A204.1 (cell line): Measurements from ENCODE around the gene CDHR4.
"Not testable (repeated sequence)": the region's sequence is repeated elsewhere in the genome, so short reads cannot be mapped to it uniquely, and the experiment has no call there.

Source experiments
- FAIRE-seq: peaks from 2 replicates; lab custom pipeline; 2012; peaks lifted over from hg19 to GRCh38; lab: Jason Lieb, UNC

CDHR4 gene

DNA sequence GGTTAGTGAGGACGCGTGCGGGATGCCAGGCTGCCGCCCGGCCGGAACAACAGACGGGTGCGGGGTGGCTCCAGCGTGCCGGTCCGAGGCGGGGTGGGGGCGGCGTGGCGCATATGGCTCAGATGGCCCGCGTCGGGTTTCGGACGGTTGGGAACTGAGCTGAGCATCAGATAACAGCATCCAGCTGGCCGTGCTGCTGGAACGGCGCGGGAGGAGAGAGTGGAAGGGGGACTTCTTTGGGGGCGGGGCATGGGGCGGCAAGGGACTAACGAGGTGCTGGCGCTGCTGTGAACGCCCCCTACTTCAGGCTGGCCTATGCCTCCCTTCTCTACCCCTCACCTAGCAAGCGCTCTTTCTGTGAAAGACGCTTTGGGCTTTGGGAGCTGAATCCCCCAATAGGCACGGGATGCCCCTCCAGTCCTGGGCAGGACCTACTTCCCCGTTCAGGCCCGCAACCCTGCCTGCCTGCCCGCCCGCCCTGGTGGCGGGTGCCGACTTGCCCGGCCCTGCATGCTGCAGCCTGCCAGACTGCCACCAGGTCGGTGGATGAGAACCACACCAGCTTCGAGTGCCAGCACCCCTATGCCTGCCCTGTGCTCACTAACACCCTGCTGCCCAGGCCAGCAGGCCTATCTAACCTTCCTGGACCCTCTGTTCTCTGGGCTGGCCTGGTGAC, 3.9 kb upstream of the CDHR4 start:
- FAIRE-seq, result no peak

DNA sequence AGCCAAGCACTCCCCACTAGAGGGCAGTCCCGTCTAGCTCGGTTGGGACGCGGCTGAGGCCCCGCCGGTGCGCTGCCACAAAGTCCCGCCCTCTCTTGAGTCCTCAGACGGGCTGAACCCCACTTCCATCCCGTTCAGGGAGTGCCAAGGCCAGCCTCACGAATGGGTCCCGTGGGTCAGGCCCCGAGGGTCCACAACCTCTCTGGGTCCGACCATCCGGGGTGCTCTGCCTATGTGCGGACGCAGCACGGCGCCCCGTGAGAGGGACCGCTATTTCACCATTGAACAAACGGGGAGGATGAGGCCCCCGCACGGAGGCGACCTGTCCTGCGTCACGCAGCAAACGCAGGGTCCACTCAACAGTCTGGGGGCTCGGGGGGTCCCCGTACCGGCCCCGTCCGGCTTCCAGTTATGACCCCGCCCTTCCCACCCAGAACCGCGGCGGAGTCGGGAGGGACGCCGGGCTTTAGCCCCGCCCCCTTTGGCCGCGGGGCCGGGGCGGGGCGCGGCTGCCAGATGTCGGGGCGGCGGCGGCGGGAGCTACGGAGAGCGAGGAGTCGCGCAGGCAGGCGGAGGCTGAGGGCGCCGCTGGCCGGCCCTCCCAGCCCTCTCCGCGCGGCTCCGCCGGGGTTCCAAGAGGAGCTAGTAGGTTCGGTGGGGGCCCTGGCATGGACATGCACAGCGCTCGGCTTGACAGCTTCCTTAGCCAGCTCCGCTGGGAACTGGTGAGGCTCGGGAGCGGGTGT, 3.2 kb upstream of the CDHR4 start, which contains the start of gene INKA1:
Gene INKA1 (plus strand): TSS at position 543 of the 746 bp plus-strand sequence. CDS start 132 bp downstream, at position 675.
- no peak for FAIRE-seq

DNA sequence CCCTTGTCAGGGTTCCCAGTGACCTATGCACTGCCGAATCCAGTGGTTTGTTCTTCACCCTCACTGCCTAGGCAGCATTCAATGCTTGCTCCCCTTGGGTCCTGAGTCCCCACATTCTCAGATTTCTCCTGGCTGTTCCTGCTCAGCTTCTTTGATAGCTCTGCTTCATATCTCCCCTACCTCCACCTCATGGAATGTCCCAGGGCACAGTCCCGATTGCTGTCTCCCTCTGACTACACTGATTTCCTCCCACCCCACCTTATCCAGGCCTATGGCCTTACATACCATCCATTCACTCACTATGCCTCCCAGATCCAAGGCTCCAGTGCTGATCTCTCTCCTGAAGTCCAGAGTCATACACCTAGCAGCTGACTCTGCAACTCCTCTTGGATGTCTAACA, 1.5 kb upstream of the CDHR4 start:
- FAIRE-seq, result no peak

DNA sequence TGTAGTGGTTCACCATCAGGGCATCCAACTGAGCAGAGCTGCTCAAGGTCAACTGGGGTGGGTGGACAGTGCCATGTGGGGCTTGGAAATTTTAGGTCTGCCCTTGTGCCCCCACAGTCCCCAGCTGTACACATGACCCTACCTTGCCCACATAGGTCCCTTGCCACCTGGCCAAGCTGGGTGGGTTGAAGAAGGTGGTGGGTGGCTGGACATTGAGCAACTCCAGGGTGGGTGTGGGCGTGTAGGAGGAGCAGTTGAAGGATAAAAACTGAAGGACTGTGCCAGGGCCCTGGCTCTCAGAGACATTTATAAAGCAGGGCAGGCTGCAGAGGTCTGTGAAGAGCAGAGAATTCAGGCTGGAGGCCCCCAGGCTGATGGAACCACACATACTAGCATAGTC, 568 bp downstream of the CDHR4 start:
- FAIRE-seq, result no peak

DNA sequence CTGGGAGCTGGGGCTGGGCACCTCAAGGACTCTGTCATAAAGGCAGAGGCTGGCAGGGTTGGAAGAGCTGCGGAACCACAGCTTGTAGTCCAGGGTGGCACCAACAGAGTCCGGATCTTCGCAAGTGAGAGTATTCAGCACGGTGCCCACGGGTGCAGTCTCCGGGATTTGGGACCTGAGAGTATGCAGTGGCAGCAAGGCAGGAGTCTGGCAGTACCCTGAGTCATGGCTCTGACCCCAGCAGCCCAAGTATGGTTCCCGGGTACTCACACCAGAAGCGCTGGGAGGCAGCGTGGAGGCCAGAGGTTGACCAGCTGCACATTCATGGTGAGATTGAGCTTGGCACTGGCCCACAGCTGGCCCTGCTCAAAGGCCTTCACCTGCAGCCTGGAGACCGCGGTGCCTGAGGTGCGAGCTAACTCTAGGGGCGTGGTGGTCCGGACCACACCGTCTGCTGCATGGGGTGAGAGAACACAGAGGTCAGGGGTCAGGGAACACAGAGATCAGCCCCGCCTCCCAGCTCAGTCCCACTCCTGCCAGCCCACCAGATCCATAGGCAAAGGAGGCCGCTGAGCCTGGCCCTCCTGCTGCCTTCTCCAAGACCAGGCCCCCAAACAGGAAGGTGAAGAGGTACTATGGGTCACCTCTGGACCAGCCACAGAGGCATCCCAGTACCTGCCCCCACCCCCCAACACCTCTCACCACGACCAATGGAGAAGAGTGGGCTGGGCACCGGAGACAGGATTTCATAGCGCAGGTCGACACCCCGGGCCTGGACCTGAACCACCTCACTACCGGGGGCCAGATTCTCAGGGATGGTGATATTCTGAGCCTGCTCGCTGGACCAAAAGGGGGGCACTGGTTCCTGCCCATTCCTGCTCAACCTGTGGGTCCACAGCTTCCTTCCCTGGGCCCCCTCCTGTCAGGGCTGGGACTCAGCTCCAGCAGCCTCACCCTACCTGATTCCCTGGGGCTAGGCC, 4.5 kb downstream of the CDHR4 start:
- FAIRE-seq, result no peak

DNA sequence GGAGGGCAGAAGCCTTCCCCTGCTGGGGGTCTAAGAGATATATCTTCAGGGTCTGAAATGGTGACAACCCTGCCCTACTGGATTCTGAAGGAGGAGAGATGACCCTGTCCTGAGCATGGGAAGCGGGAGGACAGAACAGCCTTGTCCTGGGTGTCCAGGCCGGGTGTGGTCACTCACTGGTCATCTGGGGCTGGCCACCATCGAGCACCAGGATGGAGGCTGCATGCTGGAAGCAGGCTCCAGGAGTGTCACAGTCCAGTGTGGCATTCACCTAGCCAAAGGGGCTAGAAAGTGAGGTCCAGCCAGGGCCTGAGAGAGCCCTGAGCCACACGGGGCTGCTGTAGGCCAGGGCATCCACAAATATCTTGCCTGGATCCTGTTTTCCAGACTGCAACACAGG, 5.2 kb downstream of the CDHR4 start:
- FAIRE-seq, result no peak

DNA sequence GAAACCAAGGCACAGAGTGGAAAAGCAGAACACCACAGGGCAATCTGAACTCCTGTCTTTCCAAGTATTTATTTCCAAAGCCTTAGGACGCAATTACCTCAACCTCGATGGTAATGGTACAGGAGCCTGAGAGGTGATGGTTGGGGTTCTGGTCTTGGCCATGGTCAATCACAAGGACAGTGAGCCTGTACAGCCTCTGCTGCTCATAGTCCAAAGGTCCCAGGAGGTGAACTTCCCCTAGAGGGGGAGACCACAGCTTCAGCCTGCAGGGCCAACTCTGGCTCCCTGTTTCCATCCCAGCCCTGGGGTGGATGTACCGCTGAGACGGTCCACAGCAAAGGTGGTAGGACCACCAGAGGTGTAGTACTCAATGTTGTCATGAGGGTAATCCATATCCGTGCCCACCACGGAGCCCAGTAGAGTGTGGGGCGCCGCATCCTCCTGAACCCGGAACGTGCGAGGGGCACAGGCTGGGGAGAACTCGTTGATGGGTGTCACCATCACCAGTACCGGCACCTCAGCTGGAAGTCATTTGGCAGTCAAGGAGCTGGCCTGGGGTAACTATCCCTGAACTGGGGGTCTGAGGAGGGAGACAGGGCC, 6.1 kb downstream of the CDHR4 start:
- no peak for FAIRE-seq

DNA sequence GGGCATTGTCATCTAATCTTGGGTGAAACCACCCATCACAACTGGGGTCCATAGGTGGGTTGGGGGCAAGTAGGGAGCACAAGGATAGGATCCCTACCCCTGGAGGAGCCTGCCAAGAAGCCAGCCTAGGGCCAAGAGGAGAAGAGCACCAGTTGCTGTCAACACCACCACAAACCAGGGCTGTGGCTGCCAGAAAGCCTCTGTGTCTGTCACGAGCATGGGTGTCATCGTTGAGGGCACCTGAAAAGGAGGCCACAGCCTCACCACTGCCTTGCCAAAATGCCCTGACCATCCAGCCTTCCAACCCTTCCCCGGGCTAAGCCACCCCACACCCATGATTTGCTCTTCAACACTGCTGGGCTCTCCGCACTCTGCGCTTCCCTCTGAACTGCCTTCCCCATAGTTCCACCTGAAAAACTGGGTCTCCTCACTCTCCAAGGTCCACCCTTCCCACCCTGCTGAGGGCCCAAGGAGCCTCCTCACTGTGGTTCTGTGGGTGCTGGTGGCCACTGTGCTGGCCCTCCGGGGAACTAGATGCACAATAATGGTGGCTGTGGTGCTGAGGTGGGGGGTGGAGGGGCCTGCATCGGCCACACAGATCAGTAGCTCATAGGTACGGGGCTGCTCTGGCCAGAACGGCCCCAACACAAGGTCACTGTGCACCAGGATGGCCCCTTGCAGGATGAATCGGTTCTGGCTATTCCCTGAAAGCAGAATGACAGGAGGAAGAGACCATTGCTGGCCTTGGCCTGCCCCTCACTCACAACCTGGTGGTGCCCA, 7.1 kb downstream of the CDHR4 start:
- FAIRE-seq, result no peak

DNA sequence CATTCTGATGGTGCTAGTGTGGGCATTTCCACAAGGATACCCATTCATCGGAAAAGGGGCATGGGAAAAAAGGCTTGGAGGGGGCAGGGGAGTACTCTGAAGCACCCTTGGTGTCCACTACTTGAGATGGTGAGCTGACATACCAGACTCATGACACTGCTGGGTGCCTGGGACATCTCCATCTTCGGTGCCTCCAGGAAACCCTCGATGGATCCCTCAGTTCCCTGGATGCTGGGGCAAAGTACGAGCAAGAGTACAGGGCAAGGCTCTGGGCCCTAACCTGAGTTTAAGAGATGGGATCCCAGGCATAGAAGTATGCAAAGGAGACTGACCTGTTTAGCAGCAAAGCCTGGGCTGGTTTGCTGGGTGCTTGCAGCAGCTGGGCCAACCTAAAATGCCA, 8.1 kb downstream of the CDHR4 start:
- FAIRE-seq, result no peak

DNA sequence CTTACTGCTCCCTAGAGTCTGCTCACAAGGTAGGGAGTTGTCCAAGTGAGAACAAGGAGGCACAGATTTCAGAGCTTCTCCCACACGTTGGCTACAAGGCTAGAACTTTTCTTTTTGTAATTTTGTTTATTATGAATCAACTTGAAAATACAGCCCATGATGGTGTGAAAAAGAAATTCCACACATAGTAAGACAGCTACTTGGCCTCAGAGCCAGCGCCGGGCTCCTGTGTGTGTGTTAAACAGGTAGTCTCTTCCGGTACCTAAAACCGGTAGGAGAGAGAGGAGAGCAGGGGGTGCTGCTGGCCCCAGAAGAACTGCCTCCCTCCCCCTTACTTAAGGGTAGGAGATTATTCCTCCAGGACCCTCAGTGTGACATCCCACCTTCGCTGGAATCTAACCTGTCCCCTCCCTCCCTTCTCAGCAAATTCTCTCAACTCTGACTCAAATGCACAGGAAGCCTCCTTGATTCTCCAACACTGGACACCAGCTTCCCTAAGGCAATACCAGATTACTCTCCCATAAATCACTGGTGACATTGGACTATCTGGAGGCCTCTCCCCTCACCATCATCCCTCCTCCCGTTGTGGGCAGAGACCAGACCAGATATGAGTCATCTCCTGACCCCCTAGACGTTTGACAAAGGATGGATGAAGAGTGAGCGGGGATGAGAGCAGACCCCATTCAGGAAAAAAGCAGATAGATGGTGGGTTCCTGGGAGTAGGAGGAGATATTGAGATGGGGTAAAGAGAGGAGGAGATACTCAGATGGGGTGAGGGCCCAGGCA, 8.9 kb downstream of the CDHR4 start:
- no peak for FAIRE-seq

DNA sequence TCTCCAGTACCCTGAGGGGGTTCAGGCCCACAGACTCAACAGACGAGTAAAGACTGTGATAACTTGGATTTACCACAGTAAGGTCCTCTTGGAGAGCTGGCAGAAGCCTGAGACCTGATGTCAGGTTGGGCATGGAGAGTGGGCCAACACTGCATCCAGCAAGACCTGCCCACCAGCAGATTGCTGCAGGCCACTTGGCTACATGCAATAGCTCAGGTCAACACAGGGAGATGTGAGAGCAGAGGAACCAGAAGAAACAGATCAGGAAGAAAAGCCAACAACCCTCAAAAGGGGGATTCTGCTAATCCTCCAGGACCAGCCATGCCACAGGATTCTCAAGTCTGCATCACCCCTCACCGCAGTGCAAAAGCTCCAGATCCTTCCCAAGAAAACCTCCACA, 11.6 kb downstream of the CDHR4 start:
- FAIRE-seq, result no peak

DNA sequence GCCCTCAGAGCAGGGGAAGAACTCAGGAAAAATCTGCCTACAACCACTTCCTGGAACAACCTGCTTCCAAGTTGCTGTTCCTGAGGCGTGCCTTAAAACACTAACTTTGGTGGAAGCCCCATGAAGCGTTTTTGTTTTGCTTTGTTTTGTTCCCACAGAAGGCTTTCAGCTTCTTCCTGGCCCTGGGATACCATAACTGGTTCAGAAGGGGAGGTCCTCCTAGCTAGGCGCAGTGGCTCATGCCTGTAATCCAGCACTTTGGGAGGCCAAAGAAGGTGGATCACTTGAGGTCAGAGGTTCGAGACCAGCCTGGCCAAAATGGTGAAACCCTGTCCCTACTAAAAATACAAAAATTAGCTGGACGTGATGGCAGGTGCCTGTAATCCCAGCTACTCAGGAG, 12.1 kb downstream of the CDHR4 start:
- FAIRE-seq, result no peak

DNA sequence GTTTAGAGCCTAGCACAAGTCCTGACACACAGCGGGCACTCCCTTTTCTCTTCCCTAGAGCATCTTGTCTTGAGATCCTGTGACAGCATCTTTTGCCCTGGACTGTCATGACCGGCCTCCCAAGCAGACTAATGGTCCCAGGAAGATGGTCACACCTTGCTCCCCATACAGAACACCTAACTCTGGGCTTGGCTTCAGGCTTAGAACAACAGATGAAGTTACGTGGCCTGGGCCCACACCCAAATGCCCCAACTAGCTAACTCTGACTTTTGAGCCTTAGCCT, 12.6 kb downstream of the CDHR4 start:
- FAIRE-seq, result no peak

DNA sequence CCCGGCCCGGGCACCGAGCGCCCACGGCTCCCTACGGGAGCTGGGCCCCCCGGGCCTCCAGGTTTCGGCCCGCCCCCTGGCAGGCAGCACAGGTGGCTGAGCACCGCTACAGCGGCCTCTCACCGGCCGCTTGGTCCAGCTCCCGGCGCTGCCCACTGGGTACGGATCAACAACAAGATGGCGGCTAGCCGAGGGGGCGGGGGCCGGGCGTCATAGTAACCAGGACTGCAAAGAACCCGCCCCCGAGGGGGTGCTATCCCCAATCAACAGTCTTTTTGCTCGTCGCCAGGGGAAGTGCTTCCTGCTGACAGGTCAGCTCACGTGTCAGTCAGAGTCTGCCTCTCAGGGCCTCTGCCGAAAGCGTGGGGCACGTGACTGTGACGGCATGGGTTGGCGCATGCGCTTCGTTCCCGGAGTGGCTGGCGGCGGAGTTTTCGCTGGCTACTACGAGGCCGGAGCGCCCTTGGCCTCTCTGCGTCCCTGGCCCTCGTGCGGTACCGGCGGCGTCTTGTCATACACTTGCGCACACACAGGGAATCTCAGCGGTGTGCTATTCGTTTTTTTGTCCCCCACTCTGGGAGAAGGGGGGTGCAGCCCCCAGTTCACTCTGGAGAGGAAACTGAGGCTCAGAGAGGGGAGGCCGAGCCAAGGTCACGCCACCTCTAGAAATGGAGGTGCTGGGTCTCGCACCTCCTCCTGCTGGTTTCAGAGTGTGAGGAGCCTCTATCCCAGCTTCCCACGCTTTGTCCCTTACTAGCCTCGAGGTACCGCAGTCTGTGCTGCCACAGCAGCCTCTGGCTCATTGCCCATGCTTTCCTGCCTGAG, 13.1 kb downstream of the CDHR4 start, which contains the start of gene IP6K1:
Gene IP6K1 (minus strand): TSS at position 186 of the 825 bp plus-strand sequence. CDS start 38,502 bp downstream, outside the sequence.
- FAIRE-seq, result peak; percentile 98

DNA sequence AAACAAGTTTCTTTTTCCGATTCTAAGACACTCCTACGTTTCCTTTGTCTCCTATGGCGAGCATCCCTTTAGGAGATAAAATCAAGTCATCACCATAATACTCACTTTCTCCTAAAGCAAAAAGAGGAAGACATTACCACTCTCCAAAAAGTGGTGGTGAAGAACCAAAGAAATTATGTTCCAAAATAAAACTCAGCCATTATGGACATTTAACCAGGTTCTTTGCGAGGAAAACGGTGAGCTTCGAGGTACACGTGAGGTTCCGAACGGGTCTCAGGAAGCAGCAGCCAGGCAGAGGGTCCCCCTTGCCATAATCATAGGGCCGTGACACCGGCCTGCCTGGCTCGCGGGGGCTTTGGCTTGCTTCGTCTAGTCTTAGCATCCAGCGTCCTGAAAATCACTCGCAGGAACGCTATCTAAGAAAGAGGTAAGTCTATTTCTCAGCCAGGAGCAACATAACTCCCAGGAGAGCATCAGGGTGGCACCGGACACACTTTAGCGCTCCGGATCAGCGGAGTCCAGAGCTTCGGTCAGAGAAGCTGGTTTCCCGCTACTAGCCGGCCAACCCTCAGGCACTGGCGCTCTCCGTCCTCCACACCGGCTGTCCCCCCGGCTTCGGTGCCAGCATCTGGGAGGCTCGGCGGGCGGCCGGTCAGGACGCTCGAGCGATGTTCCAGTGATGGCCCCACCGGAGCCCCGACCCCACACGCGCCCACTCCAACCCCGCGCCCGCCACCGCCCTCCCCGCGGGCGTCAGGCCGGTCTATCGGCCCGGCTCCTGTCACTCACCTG, 13.9 kb downstream of the CDHR4 start:
- no peak for FAIRE-seq

DNA sequence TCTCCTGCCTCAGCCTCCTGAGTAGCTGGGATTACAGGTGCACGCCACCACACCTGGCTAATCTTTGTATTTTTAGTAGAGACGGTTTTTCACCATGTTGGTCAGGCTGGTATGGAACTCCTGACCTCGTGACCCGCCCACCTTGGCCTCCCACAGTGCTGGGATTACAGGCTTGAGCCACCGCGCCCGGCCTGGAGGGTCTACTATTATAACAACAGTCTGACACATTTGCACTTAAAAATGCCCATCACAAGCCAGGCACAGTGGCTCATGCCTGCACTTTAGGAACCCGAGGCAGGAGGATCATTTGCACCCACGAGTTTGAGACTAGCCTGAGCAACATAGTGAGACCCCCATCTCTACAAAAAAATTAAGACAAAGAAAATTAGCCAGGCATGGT, 17.4 kb downstream of the CDHR4 start:
- FAIRE-seq, result not testable (repeated sequence)

DNA sequence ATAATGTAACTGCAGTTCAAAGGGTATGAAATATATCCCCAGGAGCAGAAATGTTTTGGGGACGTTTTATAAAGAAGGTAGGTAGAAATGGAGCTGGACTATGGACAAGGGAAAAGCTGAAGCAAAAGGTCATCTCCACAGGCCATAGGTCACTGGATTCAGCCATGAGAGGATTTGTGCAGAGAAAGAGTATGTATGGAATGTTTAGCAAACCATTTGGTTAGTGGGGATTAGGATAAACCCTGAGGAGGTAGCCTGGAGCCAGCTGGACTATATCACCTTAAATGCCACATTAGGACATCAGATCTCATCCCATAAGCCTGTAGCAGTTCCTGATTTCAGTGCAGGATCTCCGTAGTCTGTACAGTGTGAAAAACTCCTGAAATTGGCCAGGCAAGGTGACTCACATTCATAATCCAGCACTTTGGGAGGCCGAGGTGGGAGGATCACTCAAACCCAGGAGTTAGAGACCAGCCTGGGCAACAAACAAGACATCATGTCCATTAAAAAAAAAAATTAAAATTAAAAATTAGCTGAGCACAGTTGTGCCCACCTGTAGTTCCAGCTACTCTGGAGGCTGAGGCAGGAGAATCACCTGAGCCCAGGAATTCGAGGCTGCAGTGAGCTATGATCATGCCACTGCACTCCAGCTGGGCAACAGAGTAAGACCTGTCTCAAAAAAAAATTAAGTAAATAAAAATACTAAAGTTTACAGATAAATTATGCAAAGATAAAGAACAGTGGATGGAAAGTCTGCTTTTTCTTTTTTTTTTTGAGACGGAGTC, 18.1 kb downstream of the CDHR4 start:
- FAIRE-seq, result no peak

DNA sequence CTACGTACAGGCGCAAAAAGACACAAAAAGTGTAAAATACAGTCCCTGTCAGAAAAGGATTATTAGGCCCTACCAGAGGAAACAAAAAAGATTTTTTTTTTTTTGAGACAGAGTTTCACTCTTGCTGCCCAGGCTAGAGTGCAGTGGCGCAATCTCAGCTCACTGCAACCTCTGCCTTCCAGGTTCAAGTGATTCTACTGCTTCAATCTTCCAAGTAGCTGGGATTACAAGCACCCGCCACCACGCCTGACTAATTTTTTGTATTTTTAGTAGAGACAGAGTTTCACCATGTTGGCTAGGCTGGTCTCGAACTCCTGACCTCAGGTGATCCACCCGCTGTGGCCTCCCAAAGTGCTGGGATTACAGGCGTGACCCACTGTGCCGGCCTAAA, 18.7 kb downstream of the CDHR4 start:
- FAIRE-seq, result not testable (repeated sequence)
